PC-9 (cell line): ENCODE data around the gene SLC25A25.

ENCODE experiments used
- CTCF ChIP-seq: fragments of 200-600 bp; sonication (generic); conservative IDR thresholded peaks from 2 replicates; pipeline ENCODE4 v1.6.1; 2017; ENCODE audit warnings: mixed run types, antibody characterized with exemption, mild to moderate bottlenecking, moderate library complexity
- EZH2 ChIP-seq: fragments of 200-600 bp; sonication (generic); IDR thresholded peaks from 2 replicates; pipeline ENCODE4 v1.8.0; 2017; ENCODE audit warnings: antibody characterized with exemption, low read depth

- TF ChIP-seq EZH2 (no peak), CTCF (no peak)
Measured at GRCh38 chr9:128109050-128109709, 41.1 kb downstream of the SLC25A25 start.
